Pons (tissue), 1 donor: ENCODE data around the gene TMED10.

Source experiments
- DNase-seq: peaks from one replicate; pipeline ENCODE4 v3.0.0-alpha.2; 2016; ENCODE audit warnings: low spot score

The TMED10 gene

GRCh38 chr14:75158843-75159614, 17.4 kb downstream of the TMED10 start:
- DNase-seq: no peak

- DNase-seq: no peak
Observed at GRCh38 chr14:75156901-75157300, 19.5 kb downstream of the TMED10 start.

DNA sequence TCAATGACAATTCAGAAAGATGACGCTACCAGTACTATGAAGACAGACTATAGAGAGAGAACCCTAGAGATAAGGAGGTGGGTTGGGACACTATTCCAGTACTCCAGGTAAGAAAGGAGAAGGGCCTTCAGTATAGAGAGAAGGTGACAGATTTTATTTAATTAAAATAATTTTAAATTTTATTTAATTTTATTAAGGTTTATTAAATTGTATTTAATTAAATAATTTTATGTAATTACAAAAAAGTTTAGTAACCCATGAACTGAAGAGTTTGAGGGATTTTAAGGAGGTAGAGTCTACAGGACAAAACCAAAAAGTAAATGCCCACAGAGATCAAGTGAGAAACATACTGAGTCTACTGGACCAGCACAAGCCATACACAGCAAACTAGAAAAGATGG, 20.3 kb downstream of the TMED10 start:
- no peak for DNase-seq

DNA sequence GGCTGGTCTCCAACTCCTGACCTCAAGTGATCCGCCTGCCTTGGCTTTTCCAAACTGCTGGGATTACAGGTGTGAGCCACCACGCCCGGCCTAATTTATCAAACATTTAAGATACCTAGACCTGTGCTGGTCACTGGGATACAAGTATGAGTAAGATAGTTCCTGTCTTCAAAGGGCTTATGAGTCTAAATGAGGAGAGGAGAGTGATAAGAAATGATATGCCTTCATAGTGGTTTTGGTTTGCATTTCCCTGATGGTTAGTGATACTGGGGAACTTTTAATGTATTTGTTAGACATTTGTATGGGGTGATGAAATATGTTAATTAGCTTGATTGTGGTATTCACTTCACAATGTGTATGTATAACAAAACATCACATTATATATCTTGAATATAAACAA, 21.2 kb downstream of the TMED10 start:
- no peak for DNase-seq

- no peak for DNase-seq
Observed at GRCh38 chr14:75153295-75153694, 23.1 kb downstream of the TMED10 start.

DNA sequence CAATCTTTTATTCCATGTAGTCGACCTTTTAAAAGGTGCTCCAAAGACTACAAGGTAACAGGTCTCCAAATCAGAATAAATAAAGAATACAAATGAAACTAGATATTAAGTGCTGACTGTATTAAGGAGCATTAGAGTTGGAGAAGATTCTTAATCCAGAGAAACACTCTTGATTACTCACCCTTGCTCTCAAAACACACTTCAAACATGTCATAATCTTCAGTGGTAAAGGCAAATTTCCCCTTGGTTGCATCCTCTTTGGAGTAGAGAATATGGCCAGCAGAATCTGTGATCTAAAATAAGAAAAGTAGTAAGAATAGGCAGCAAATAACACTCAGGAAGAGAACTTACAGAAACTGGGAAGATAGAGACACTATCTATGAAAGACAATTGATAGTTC, 24.6 kb downstream of the TMED10 start:
- DNase-seq: no peak

- peak; percentile 86 for DNase-seq
Observed at GRCh38 chr14:75150637-75151036, 25.8 kb downstream of the TMED10 start.

GRCh38 chr14:75150150-75150549, 26.3 kb downstream of the TMED10 start:
- no peak for DNase-seq

- DNase-seq: peak; percentile 98
Observed at GRCh38 chr14:75147423-75148071, 28.9 kb downstream of the TMED10 start.

- peak; percentile 78 for DNase-seq
Observed at GRCh38 chr14:75144944-75145343, 31.5 kb downstream of the TMED10 start.

GRCh38 chr14:75143761-75144527, 32.5 kb downstream of the TMED10 start:
- DNase-seq: peak; percentile 69

- no peak for DNase-seq
Observed at GRCh38 chr14:75142494-75142893, 33.9 kb downstream of the TMED10 start.

DNA sequence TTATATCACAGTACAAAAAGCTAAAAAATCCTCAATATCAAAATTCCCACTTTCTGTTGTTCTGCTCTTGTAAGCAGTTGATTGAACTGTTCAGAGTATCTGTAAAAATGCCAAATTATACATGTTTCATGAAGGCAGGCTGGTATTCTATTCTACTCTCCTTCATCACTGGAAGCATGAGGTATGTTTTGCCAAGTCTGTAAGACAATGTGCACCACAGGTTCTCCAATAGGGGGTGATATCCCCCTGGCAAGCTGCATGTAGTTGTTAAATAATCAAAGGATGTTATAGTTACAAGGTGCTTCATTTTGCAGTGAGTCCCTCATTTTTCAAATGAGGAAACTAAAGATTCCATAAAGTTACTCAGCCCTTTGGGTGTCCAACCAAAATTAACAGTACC, 34.4 kb downstream of the TMED10 start:
- peak; percentile 70 for DNase-seq

GRCh38 chr14:75141062-75141461, 35.4 kb downstream of the TMED10 start:
- DNase-seq: no peak

DNA sequence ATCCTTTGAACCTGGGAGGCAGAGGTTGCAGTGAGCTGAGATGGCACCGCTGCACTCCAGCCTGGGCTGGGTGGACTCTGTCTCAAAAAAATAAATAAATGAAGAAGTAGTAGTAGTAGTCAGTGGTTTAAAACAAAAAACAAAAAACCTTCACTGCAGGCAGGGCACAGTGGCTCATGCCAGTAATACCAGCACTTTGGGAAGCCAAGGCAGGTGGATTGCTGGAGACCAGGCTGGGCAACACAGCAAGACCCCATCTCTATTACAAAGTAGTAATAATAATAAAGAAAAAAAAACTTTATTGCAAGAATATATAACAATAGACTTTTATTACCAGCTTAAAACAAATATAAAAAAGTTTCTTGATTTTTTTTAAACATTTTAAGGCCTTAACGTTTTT, 35.8 kb downstream of the TMED10 start:
- DNase-seq: no peak

GRCh38 chr14:75139185-75139584, 37.2 kb downstream of the TMED10 start:
- no peak for DNase-seq

DNA sequence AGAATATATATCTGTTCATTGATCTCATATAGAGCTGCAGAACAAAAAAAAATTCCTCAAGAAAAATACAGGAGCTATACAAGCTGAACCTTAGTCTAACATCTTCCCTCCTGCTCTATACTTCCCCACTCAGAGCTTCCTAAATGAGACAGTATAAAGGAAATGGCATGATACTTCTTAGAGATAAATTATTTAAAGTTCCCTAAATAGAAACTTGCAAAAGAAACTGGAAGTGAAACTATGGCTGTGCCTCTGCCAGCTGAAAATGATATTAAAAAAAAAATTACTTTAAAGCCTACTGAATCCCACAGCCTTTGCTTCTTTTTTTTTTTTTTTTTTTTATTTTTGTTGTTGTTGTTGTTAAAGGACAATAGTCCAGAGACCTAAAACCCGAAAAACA, 37.9 kb downstream of the TMED10 start:
- peak; percentile 68 for DNase-seq

- no peak for DNase-seq
Observed at GRCh38 chr14:75134644-75135043, 41.8 kb downstream of the TMED10 start.

- DNase-seq: no peak
Observed at GRCh38 chr14:75133597-75133996, 42.8 kb downstream of the TMED10 start.

GRCh38 chr14:75132382-75133086, 43.9 kb downstream of the TMED10 start:
- DNase-seq: peak; percentile 93

DNA sequence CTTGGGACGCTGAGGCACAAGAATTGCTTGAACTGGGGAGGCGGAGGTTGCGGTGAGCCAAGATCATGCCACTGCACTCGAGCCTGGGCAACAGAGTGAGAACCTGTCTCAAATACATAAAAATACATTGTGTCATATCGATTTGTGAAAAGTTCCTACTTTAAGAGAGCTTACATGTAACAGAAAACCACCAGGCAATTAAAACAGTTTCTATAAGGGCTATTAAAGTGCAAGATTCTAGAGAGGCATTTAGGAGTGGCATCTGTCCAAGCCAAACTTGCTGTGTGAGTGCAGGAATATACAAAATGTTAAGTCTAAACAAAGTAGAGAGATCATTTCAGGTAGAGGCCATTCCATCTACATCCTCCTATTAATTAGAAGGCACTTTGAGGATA, 47.8 kb downstream of the TMED10 start:
- DNase-seq: no peak

DNA sequence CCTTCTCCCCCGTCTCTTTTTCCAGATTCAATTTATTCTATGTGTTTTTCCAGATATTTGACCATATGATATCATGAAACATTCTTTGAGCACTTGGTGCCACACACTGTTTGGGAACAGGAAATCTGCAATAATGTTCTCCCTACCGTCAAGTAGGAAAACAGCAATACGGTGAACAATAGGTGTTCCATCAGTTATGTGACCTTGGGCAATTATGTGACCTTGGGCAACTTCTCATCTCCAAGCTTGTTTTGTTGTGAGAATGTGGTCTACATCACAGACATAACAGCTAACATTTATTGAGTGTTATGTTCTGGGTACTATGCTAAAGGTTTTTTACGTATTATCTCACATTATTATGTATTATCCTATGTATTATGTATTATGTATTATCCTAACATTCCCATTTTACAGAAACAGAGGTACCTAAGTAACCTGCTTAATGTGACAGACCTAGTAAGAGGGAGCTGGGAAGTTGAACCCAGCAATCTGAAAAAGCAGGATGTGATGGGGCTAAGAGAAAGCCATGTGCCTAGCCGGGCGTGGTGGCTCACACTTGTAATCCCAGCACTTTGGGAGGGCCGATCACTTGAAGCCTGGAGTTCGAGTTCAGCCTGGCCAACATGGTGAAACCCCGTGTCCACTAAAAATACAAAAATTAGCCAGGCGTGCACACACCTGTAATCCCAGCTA, 48.4 kb downstream of the TMED10 start:
- no peak for DNase-seq
